ENCODE results near the gene ATXN1. TPM values are rescaled to one million over a fixed set of nuclear protein-coding genes. Genes with fewer than 3 reads are reported as not detected.
A peak's percentile ranks its signal among the peaks of the same experiment; 100 is the strongest.

The ATXN1 gene
- total and polyA plus RNA-seq, 2 of the 13 experiments (the other 11 are each of a cell fraction or from before 2014, with no cell fraction given) = 20.7 to 39.5 TPM

DNA sequence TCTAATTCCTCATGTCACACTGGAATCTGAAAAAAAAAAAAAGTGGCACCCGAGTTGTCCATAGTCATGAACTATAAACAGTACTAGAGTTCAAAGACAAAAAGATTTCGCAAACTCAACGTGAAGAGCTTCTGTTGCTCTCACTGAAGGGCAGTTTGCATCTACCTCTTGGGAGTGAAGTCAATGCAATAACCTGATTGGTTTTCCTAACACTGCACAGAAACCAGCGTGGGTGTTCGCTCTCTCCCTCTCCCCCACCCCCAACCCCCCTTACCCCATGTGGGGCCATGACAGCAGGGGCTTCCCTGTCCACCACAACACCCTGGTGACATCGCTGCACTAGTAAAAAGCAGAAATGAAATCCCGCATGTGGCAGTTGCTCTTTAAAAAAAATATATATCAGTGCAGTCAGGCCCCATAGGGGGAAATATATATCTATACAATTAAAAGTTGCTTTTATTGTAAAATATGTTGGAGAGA, 456.0 kb downstream of the ATXN1 start (continued):
- TF ChIP-seq, protein P1, sequence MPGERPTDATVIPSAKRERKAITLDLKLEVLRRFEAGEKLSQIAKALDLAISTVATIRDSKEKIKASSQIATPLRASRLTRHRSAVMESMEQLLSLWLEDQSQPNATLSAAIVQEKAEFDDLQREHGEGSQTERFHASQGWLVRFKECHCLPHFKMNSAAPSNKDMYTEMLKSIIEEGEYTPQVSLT (CRISPR knock-in tag; IDR thresholded peaks at IDR 0.05; ENCODE audit: borderline replicate concordance, low read depth) = no peak
- TF ChIP-seq ZSCAN25 (CRISPR knock-in tag; IDR thresholded peaks at IDR 0.05) = no peak
- no peak for TF ChIP-seq KDM5B (CRISPR knock-in tag; IDR thresholded peaks at IDR 0.05; ENCODE audit: borderline replicate concordance)
- TF ChIP-seq FOXM1 (CRISPR knock-in tag; IDR thresholded peaks at IDR 0.05) = no peak
- no peak for TF ChIP-seq GABPB1 (CRISPR knock-in tag; IDR thresholded peaks at IDR 0.05)
- no peak for TF ChIP-seq KLF11 (CRISPR knock-in tag; IDR thresholded peaks at IDR 0.05)
- no peak for TF ChIP-seq PCBP1 (IDR thresholded peaks at IDR 0.05; ENCODE audit: borderline replicate concordance, low read depth, low read length)
- TF ChIP-seq THAP11 (CRISPR knock-in tag; IDR thresholded peaks at IDR 0.05) = 0 out of 2 replicates have a peak, but pooled peaks have one; percentile 12
- no peak for TF ChIP-seq ZBTB25 (CRISPR knock-in tag; IDR thresholded peaks at IDR 0.05)
- TF ChIP-seq ELF3 (CRISPR knock-in tag; IDR thresholded peaks at IDR 0.05) = no peak
- TF ChIP-seq ARNT (IDR thresholded peaks at IDR 0.05) = no peak
- TF ChIP-seq SNAI1 (CRISPR knock-in tag; IDR thresholded peaks at IDR 0.05; ENCODE audit: borderline replicate concordance) = no peak
- no peak for TF ChIP-seq ZNF530 (CRISPR knock-in tag; IDR thresholded peaks at IDR 0.05; ENCODE audit: low read depth)
- TF ChIP-seq TOE1 (CRISPR knock-in tag; IDR thresholded peaks at IDR 0.05) = no peak
- TF ChIP-seq GATAD2A (CRISPR knock-in tag; IDR thresholded peaks at IDR 0.05) = peak; percentile 76
- TF ChIP-seq ARID2 (CRISPR knock-in tag; IDR thresholded peaks at IDR 0.05; ENCODE audit: borderline replicate concordance) = no peak
- TF ChIP-seq MAFF (IDR thresholded peaks at IDR 0.05; ENCODE audit: low read depth, low read length) = no peak
- no peak for TF ChIP-seq SP5 (CRISPR knock-in tag; IDR thresholded peaks at IDR 0.05; ENCODE audit: borderline replicate concordance, low read depth)
- TF ChIP-seq ZNF251 (CRISPR knock-in tag; IDR thresholded peaks at IDR 0.05) = no peak
- TF ChIP-seq ZNF644 (CRISPR knock-in tag; IDR thresholded peaks at IDR 0.05; ENCODE audit: low read depth) = peak; percentile 49; the same call in 1 of the 2 replicates
- no peak for TF ChIP-seq NFRKB (IDR thresholded peaks at IDR 0.05)
- TF ChIP-seq EP300 (IDR thresholded peaks at IDR 0.05; ENCODE audit: low read depth in 2 of 2, low read length in 2 of 2) = peak in 1 of 2 experiments; percentile 37; a peak in 1 of 4 replicates
- TF ChIP-seq EP300 (CRISPR knock-in tag; IDR thresholded peaks at IDR 0.05; ENCODE audit: borderline replicate concordance) = no peak
- no peak for TF ChIP-seq MED8 (CRISPR knock-in tag; IDR thresholded peaks at IDR 0.05; ENCODE audit: insufficient replicate concordance)
- peak; percentile 74; the same call in 1 of the 2 replicates for TF ChIP-seq NCOR1 (IDR thresholded peaks at IDR 0.05; ENCODE audit: borderline replicate concordance, low read length)
- TF ChIP-seq FOSL1 (CRISPR knock-in tag; IDR thresholded peaks at IDR 0.05; ENCODE audit: borderline replicate concordance) = no peak
- no peak for TF ChIP-seq SOX13 (IDR thresholded peaks at IDR 0.05)
- peak in 1 of 2 experiments; percentile 81; a peak in 2 of 4 replicates for TF ChIP-seq SOX13 (CRISPR knock-in tag; conservative IDR thresholded peaks at IDR 0.05 in 1 of 2, IDR thresholded peaks at IDR 0.05 in 1 of 2)
- no peak for TF ChIP-seq ZNF121 (CRISPR knock-in tag; IDR thresholded peaks at IDR 0.05)
- TF ChIP-seq DMAP1 (CRISPR knock-in tag; IDR thresholded peaks at IDR 0.05) = no peak
- no peak for TF ChIP-seq POLR2AphosphoS5 (IDR thresholded peaks at IDR 0.05; ENCODE audit: low read depth, low read length)
- TF ChIP-seq ZBTB44 (CRISPR knock-in tag; IDR thresholded peaks at IDR 0.05) = no peak
- peak; percentile 40 for TF ChIP-seq TEAD3 (CRISPR knock-in tag; optimal IDR thresholded peaks at IDR 0.05; ENCODE audit: borderline replicate concordance)
- TF ChIP-seq HNF4A (CRISPR knock-in tag; IDR thresholded peaks at IDR 0.05) = peak; percentile 79
